ENCODE results near the gene MED12. TPM values are rescaled to one million over a fixed set of nuclear protein-coding genes. Genes with fewer than 3 reads are reported as not detected.

MED12 gene
- total and polyA plus RNA-seq, 8 donors: 37.0 to 67.4 (median 60.3) TPM

DNA sequence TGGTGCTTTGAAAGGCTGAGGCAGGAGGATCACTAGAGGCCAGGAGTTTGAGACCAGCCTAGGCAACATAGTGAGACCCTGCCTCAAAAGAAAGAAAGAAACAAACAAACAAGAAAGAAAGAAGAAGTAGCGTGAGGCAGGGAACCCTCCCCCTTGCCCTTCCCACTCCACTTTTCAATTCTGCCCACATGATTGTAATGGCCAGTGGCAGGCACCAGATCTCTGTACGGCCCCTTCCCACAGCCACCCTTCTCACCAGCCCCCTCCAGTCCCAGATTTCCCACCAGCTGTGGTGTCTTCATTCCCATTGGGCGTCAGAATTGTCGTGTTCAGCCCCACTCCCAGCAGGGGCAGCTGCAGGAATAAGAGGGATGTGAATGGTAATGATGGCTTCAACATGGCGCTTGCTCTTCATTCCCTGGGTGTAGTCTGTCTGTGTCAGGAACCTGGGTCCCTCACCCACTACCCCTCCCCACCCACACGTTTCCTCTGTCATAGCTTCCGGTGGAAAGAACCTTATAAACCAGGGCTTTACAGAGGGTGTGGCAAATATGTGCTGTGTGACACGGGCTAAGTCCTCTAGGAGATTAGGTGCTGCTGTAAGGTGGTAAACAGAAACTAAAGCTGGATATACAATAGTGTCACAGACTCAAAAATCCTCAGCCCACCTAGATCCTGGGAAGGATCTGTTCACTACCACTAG is 7.1 kb upstream of the MED12 start, which contains the start of gene IL2RG:
IL2RG (minus strand) TSS at position 437 of the 703 bp plus-strand sequence; CDS start at position 399, 38 bp downstream.
- peak within 1 kb of the TSS in 1 of 2 donors; percentile 36 for H3K4me3 ChIP-seq
- peak; percentile 64 for ATAC-seq
- H3K36me3 ChIP-seq: no peaks in the 10 kb centered on the region
- TF ChIP-seq CTCF (IDR thresholded peaks at IDR 0.05): no peak
- no peaks in the 10 kb centered on the region for H3K27me3 ChIP-seq
- no peaks in the 10 kb centered on the region for H3K9me3 ChIP-seq
- DNase-seq: no peak
- H3K27ac ChIP-seq: peak within 1 kb of the TSS; percentile 4 to 79
- H3K4me1 ChIP-seq: peaks cover 0 to 10% of the 10 kb centered on the region in 2 donors
- intact Hi-C loops (cut with DNase I): no loop called here

DNA sequence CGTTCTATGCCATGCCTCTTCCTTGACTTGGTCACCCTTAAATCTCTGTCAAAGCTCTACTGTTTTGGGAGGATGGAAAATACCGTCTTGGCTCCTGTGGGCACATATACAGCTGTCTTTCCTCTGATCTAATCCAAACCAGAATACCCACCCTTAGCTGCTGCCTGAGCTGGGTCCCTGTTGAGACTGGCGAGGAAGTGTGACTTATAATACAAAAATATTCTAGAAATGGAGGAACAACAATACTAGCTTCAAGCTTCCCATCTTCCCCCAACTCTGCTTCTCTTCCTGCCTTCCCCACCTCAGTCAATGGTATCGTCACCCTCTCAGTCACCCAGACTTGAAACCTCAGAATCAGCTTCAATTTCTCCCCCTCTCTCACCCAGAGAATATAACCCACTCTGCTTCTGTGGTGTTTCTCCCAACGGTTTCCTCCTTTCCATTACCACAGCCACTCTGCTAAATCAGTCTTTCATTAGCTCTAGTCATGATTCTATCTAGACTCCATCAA is 6.4 kb upstream of the MED12 start:
- Histone ChIP-seq H3K9me3 (no peaks in the 10 kb centered on the region), H3K4me1 (peaks cover 0 to 10% of the 10 kb centered on the region in 2 donors), H3K27ac (peak overlapping the region in 1 of 2 donors; percentile 79), H3K27me3 (no peaks in the 10 kb centered on the region), H3K36me3 (no peaks in the 10 kb centered on the region), H3K4me3 (peak overlapping the region in 1 of 2 donors; percentile 36)
- DNase-seq (no peak), ATAC-seq (no peak)
- intact Hi-C loops (cut with DNase I): no loop called here
- no peak for TF ChIP-seq CTCF (IDR thresholded peaks at IDR 0.05)

DNA sequence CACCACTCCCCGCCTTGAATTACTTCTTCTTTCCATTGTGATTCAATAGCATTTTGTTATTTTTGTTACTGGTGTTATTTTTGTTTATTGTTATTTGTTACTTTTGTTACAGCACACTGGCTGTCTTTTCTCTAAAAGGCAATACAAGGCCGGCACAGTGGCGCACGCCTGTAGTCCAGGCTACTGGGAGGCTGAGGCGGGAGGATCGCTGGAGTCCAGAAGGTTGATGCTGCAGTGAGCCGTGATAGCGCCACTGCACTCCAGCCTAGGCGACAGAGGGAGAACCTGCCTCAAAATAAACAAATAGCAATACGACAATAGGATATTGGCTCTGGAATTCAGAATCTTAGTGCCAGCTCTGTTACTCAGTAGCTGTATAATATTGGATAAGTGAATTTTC is 1.0 kb upstream of the MED12 start:
- intact Hi-C loops (cut with DNase I): no loop called here

DNA sequence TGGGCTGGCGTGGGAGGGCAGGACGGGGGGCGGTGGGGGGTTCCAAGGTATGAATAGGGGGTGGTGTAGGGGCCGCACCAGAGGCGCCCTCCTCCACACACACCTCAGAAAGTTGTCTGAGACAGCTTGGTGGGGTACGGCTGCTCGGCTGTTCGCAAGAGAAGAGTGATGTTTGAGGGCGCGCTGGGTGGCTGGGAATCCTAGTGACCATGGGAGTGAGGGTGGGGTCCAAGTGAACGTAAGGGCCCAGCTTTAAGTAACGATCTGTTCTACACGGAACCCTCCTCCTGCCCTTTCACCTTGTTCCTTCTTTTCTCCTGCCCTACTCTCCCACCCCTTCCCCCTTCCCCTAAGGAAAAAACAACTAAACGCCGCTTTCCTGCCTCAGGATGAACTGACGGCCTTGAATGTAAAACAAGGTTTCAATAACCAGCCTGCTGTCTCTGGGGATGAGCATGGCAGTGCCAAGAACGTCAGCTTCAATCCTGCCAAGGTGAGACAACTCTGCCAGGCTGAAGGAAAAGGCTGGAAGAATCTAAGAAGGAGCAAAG is 664 bp downstream of the MED12 start:
- no peak for DNase-seq
- H3K36me3 ChIP-seq: peaks cover 0 to 30% of the 10 kb centered on the region in 2 donors
- intact Hi-C loops (cut with DNase I): no loop called here
- peak; percentile 51 for ATAC-seq
- H3K4me3 ChIP-seq: peak overlapping the region; percentile 41 to 52
- H3K4me1 ChIP-seq: peaks cover 0 to 15% of the 10 kb centered on the region in 2 donors
- TF ChIP-seq CTCF (IDR thresholded peaks at IDR 0.05): no peak
- H3K9me3 ChIP-seq: no peaks in the 10 kb centered on the region
- peak overlapping the region; percentile 65 to 80 for H3K27ac ChIP-seq
- H3K27me3 ChIP-seq: no peaks in the 10 kb centered on the region

More for the DNA sequence above, 1.0 kb upstream of the MED12 start:
- DNase-seq: no peak
- Histone ChIP-seq H3K4me1 (peaks cover 0 to 15% of the 10 kb centered on the region in 2 donors), H3K36me3 (peaks cover 0 to 13% of the 10 kb centered on the region in 2 donors), H3K4me3 (no peak overlapping the region), H3K27ac (no peak overlapping the region), H3K9me3 (no peaks in the 10 kb centered on the region), H3K27me3 (no peaks in the 10 kb centered on the region)
- no peak for ATAC-seq
- no peak for TF ChIP-seq CTCF (IDR thresholded peaks at IDR 0.05)

DNA sequence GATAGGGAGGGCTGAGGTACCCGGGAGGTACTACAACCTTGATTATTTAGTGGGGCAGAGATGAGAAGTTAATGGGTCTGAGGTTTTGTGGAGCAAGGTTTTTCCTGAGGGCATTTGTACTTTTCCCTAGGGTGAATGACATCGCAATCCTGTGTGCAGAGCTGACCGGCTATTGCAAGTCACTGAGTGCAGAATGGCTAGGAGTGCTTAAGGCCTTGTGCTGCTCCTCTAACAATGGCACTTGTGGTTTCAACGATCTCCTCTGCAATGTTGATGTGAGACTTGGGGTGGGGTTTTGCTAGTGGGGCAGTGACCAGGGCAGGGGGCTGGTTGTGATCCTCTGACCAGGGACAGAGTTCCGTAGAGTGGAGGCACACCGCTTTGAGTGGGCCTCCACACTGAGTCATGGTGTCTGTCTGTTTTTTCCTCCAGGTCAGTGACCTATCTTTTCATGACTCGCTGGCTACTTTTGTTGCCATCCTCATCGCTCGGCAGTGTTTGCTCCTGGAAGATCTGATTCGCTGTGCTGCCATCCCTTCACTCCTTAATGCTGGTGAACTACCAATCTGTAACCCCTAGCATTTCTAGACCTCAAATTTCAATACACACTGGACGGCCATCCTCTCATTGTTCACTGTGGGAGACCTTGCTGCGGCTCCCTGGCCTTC is 9.9 kb downstream of the MED12 start:
- intact Hi-C loops (cut with DNase I): no loop called here
- peaks cover 0 to 90% of the 10 kb centered on the region in 2 donors for H3K36me3 ChIP-seq
- no peak overlapping the region for H3K4me3 ChIP-seq
- no peaks in the 10 kb centered on the region for H3K27me3 ChIP-seq
- DNase-seq (no peak), ATAC-seq (no peak)
- no peaks in the 10 kb centered on the region for H3K9me3 ChIP-seq
- H3K27ac ChIP-seq: no peak overlapping the region
- no peak for TF ChIP-seq CTCF (IDR thresholded peaks at IDR 0.05)
- H3K4me1 ChIP-seq: no peaks in the 10 kb centered on the region
